GM12872 (cell line): ENCODE results near the gene THSD4.

Experiments
- TF ChIP-seq, protein P1 (sequence below): IDR thresholded peaks from 3 replicates; pipeline ENCODE4 v1.5.1; 2011; ENCODE audit warnings: low read depth, mild to moderate bottlenecking, low read length, moderate library complexity; ENCODE audit not compliant: insufficient read depth

Gene THSD4

GRCh38 chr15:71089801-71090200, 25.5 kb upstream of the THSD4 start:
- TF ChIP-seq, protein P1, sequence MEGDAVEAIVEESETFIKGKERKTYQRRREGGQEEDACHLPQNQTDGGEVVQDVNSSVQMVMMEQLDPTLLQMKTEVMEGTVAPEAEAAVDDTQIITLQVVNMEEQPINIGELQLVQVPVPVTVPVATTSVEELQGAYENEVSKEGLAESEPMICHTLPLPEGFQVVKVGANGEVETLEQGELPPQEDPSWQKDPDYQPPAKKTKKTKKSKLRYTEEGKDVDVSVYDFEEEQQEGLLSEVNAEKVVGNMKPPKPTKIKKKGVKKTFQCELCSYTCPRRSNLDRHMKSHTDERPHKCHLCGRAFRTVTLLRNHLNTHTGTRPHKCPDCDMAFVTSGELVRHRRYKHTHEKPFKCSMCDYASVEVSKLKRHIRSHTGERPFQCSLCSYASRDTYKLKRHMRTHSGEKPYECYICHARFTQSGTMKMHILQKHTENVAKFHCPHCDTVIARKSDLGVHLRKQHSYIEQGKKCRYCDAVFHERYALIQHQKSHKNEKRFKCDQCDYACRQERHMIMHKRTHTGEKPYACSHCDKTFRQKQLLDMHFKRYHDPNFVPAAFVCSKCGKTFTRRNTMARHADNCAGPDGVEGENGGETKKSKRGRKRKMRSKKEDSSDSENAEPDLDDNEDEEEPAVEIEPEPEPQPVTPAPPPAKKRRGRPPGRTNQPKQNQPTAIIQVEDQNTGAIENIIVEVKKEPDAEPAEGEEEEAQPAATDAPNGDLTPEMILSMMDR = no peak

DNA sequence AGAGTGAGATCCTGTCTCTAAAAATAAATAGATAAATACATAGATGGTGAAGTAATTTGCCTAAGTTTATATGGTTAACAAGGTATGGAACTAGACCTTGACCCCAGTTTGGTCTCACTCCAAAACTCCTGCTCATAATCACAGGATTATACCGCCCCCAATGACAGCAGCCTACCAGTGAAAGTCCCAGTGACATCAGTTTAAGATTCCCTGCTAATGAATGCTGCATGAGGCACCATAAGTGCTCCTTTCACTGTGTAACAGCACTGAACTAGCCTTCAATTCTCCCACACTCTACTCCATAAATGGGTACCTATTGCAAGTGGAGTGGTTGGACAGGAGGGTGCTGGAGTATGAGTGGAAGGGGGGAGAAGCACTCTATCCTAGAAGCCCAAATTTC, 23.7 kb upstream of the THSD4 start:
- TF ChIP-seq, protein P1 = no peak

- TF ChIP-seq, protein P1 = no peak
Measured at GRCh38 chr15:71092056-71092600, 23.1 kb upstream of the THSD4 start.

DNA sequence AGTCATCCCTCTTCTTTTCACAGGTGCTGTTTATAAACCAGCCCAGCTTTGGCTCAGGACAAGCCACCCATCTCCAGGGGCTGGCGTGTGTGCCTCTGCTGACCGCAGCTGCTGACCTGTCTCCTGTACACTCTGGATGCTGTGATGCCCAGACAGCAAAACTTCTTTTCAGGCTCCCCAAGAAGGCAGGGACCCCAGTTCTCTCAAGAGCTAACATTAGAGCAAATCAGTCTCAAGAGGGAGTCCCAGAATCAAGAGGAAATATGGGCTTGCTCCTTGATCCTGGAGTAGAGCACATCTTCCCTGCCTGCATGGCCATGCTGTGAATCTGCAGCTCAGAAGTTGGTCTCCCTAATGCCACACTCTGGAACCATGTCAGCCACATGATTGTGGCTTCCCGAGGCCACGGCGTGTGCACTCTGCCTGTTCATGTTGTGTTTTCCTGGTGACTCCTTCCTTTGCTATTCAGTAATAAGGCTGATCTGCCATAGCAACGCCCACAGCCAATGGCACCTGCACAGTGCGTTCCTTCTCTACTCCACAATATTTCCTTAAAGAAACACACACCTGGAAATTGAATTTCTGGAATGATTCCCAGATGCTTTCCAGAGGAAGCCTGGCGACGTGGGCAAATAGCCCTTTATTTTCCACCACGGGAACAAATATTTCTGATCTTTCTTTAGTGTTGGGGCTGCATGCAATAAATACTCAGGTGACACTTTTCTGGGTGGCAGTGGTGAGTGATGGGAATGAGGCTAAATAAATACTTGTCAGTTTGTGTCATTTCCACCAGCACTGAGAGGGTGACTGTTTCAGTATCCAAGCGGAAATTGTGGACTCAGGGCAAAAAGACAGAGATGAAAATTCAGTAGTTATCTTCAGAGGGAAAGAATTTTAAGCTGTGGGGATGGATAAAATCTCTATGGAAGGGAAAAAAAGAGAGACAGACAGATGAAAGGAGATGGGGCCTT, 21.9 kb upstream of the THSD4 start:
- TF ChIP-seq, protein P1 = no peak

- TF ChIP-seq, protein P1 = no peak
Measured at GRCh38 chr15:71094137-71094536, 21.1 kb upstream of the THSD4 start.

DNA sequence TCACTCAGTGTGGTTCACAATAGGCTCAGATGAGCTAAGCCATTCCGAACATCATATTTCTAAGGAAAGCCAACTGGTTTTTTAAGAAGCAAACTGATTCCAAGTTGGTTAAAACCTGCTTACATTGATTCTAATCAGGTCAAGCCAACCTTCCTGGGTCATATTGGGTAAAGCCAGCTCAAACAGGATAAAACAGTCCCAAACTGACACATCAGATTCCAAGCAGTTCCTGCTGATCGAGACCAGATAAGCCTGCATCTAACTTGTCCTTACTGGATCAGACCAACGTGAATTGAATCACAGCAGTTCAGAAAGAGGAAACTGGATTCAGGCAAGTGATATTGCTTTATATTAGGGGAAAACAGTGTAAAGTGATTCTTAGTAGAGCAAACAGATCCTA, 18.6 kb upstream of the THSD4 start:
- TF ChIP-seq, protein P1 = no peak

DNA sequence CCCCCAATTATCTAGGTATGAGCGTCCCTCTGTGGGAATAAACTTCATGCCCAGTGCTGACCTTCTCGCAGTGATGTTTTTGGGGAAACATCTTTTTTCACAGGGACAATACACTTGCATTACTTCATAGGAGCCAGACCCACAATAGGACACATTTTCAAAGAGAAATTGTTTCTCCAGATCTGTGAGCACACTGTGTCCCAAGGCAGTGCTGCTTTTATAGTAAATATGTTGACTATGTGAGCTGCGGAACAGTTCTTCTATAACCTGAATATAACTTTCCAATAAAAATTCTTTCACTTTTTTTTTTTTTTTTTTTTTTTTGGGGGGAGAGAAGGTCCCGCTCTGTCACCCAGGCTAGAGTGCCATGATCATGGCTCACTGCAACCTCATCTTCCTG, 17.4 kb upstream of the THSD4 start:
- TF ChIP-seq, protein P1 = no peak
